ENCODE measurements around the gene KIAA0040. TPM values are rescaled to one million over a fixed set of nuclear protein-coding genes. Genes with fewer than 3 reads are reported as not detected.

KIAA0040 gene
- total RNA-seq, 4 donors from 2014 or later = 12.3 to 22.1 (median 16.3) TPM

DNA sequence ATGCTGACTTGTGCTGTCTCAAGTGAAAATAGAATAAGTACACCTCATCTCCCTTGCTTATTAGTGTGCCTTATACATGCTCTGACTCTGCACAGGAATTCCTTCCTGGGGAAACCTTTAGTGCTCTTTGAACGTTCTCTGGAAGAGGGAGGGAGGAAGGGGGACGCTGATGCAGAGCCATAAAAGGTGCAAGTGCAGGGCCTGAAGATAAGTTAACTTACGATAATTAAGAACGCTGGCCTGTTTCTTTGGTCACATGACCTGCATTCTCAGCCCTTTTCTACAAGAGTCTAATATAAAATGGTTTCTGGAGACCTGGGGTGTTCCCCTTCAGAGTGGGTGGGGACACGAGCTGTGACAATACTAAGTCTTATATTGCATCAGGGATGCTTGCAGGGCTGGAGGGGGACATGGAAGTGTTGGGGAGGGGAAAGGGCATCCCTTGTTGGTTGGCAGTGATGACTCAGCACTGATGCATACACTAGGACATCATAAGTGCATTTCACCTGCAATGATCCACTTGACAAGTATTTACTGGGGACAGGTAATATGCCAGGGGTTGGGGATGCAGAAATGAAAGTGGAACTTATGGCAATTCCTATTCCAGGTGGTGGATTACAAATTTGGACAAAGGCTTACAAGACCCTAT lies 26.3 kb upstream of the KIAA0040 start:
- Histone ChIP-seq H3K4me3 (no peak overlapping the region), H3K27me3 (no peaks in the 10 kb centered on the region), H3K36me3 (no peaks in the 10 kb centered on the region), H3K4me1 (no peaks in the 10 kb centered on the region), H3K27ac (no peak overlapping the region), H3K9me3 (no peaks in the 10 kb centered on the region)
- no peak for DNase-seq
- TF ChIP-seq CTCF (IDR thresholded peaks at IDR 0.05) (no peak), POLR2A (IDR thresholded peaks at IDR 0.05) (no peak)
- intact Hi-C loops (cut with DNase I; ENCODE audit: low total_unique reads) = loop anchor here (10.0 kb wide), 1 partner anchor 64 kb away; no protein-coding TSS in a partner anchor

DNA sequence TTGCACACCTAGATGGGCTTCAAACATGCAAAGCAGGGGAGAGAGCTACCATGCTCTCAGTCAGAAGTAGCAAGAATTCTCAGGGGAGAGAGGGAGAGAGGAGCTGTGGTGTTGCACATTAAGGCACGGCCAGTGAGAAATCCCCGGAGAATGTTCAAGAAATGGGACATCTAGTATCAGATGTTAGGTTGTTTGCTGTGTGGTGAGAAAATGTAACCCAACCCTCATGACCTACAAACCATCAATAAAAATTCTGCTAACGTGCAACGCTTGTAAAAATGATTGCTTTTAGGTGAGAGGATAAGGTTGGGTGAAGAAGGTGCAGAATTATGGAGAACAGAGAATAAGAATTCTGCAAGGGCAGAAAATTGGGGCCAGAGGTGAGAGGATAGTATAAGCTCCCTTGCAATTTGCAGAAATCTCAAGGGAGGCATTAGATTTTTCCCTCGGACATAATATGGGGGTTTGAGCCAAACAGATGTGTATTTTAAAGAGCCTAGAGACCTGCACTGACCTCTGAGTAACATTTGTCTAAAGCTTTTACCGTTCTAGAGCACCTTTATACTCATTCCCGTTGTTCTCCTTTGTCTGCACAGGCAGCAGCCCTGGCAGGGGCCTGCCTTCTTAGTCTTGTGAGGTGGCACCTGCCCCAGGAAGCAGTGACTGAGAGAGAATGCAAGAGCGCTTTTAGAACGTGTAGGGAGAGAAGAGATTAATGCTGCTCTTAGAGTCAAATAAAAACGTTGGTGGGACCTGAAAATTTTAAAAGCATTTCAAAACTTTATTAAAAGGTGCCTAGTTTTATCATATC lies 25.4 kb upstream of the KIAA0040 start:
- no peak for DNase-seq
- Histone ChIP-seq H3K4me3 (no peak overlapping the region), H3K4me1 (no peaks in the 10 kb centered on the region), H3K27me3 (no peaks in the 10 kb centered on the region), H3K36me3 (no peaks in the 10 kb centered on the region), H3K27ac (no peak overlapping the region), H3K9me3 (no peaks in the 10 kb centered on the region)
- no peak for TF ChIP-seq POLR2A (IDR thresholded peaks at IDR 0.05)
- no peak for TF ChIP-seq CTCF (IDR thresholded peaks at IDR 0.05)
- intact Hi-C loops (cut with DNase I; ENCODE audit: low total_unique reads) = loop anchor here (10.0 kb wide), 1 partner anchor 63 kb away; no protein-coding TSS in a partner anchor

- intact Hi-C loops (cut with DNase I; ENCODE audit: low total_unique reads) = loop anchor here (10.0 kb wide), 1 partner anchor 62 kb away; no protein-coding TSS in a partner anchor
- H3K27me3 ChIP-seq = no peaks in the 10 kb centered on the region
- no peak for DNase-seq
- H3K4me3 ChIP-seq = no peak overlapping the region
- H3K36me3 ChIP-seq = no peaks in the 10 kb centered on the region
- H3K9me3 ChIP-seq = no peaks in the 10 kb centered on the region
- H3K27ac ChIP-seq = no peak overlapping the region
- TF ChIP-seq POLR2A (IDR thresholded peaks at IDR 0.05) (no peak), CTCF (IDR thresholded peaks at IDR 0.05) (no peak)
- no peaks in the 10 kb centered on the region for H3K4me1 ChIP-seq
Measured at GRCh38 chr1:175216444-175216843, 23.9 kb upstream of the KIAA0040 start.

DNA sequence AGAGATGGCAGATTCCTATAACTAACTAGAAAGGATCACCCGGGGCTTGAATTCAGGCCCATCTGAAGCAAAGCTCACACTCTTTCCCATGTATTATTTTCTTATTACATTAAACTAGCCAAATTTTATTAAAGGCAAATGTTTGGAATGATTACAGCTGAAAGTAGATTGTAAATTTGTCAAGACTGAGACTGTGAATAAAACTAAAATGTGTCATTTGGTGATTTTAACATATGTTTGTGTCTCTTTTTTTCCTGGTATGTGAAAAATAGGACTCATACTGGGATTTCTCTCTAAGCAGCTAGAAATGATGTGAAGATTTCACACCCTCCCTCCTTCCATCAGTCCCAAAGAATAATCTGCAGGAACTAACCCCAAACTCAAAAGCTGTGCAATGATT lies 19.1 kb upstream of the KIAA0040 start:
- TF ChIP-seq CTCF (IDR thresholded peaks at IDR 0.05) = no peak
- TF ChIP-seq POLR2A (IDR thresholded peaks at IDR 0.05) = no peak
- Histone ChIP-seq H3K4me3 (no peak overlapping the region), H3K27me3 (no peaks in the 10 kb centered on the region), H3K36me3 (no peaks in the 10 kb centered on the region), H3K27ac (no peak overlapping the region), H3K4me1 (no peaks in the 10 kb centered on the region), H3K9me3 (no peaks in the 10 kb centered on the region)
- DNase-seq = no peak
- intact Hi-C loops (cut with DNase I; ENCODE audit: low total_unique reads) = loop anchor here (10.0 kb wide), 1 partner anchor 57 kb away; no protein-coding TSS in a partner anchor

DNA sequence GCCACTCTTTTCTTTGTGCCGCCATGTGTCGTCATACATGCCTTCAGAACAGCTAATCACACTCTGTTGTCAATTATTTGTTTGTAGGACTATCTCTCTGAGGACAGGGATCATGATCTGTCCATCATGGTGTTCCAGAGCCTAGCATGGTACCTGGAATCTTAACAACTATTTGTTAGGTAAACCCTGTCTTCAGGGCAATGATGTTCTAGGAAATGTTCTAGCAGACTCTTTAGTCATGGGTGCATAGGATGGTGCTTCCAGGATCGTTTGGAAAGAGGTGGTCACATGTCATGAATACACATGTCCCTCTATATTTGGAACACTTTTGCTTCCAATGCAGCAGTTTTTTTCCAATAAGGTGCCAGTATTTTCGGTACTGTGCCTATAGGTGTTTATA lies 18.2 kb upstream of the KIAA0040 start:
- no peak overlapping the region for H3K27ac ChIP-seq

More for the DNA sequence above, 18.2 kb upstream of the KIAA0040 start:
- TF ChIP-seq CTCF (IDR thresholded peaks at IDR 0.05) (no peak), POLR2A (IDR thresholded peaks at IDR 0.05) (no peak)
- H3K4me3 ChIP-seq = no peak overlapping the region
- H3K4me1 ChIP-seq = no peaks in the 10 kb centered on the region
- DNase-seq = no peak
- intact Hi-C loops (cut with DNase I; ENCODE audit: low total_unique reads) = loop anchor here (10.0 kb wide), 1 partner anchor 56 kb away; no protein-coding TSS in a partner anchor
- H3K36me3 ChIP-seq = no peaks in the 10 kb centered on the region
- no peaks in the 10 kb centered on the region for H3K9me3 ChIP-seq
- no peaks in the 10 kb centered on the region for H3K27me3 ChIP-seq
